ENCODE measurements around the gene FETUB. TPM values are rescaled to one million over a fixed set of nuclear protein-coding genes. Genes with fewer than 3 reads are reported as not detected.

FETUB gene
- polyA plus RNA-seq, 2 of the 4 experiments (the other 2 are of a cell fraction): 0.06 to 0.10 TPM

DNA sequence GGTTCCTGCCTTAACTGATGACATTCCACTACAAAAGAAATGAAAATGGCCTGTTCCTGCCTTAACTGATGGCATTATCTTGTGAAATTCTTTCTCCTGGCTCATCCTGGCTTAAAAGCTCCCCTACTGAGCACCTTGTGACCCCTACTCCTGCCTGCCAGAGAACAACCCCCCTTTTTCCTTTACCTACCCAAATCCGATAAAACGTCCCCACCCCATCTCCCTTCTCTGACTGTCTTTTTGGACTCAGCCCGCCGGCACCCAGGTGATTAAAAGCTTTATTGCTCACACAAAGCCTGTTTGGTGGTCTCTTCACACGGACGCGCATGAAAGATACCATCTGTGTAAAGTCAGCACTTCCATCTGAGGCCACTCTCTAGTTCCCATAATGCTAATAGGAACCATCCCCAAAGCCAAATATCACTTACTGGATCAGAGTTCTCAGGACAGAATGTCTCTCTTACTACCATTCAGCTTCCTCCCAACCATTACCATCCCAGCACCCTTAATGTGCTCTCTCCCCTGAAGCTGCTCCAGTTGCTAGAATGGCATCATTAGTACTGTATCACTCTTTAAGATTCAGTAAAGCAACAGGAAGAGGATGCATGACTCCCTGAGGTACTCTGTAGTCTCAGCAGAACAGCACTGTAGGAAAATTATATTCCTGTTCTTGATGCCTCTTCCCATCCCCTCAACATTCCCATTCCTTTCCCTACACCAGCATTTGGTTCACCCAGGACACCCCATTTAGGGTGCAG lies 23.3 kb downstream of the FETUB start:
- TF ChIP-seq KDM5A (IDR thresholded peaks at IDR 0.05): no peak
- TF ChIP-seq, protein P1, sequence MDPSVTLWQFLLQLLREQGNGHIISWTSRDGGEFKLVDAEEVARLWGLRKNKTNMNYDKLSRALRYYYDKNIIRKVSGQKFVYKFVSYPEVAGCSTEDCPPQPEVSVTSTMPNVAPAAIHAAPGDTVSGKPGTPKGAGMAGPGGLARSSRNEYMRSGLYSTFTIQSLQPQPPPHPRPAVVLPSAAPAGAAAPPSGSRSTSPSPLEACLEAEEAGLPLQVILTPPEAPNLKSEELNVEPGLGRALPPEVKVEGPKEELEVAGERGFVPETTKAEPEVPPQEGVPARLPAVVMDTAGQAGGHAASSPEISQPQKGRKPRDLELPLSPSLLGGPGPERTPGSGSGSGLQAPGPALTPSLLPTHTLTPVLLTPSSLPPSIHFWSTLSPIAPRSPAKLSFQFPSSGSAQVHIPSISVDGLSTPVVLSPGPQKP (IDR thresholded peaks at IDR 0.05; ENCODE audit: low read depth, low read length): no peak
- no peak for TF ChIP-seq JUNB (IDR thresholded peaks at IDR 0.05)
- TF ChIP-seq HMGXB4 (CRISPR knock-in tag; IDR thresholded peaks at IDR 0.05; ENCODE audit: borderline replicate concordance): no peak
- TF ChIP-seq RAD21 (conservative IDR thresholded peaks at IDR 0.05 in 1 of 2, IDR thresholded peaks at IDR 0.05 in 1 of 2): no peak
- no peak for TF ChIP-seq SMC3 (IDR thresholded peaks at IDR 0.05)
- no peak for TF ChIP-seq E2F6 (IDR thresholded peaks at IDR 0.05; ENCODE audit: borderline replicate concordance, low read depth)
- TF ChIP-seq ESRRA (IDR thresholded peaks at IDR 0.05; ENCODE audit: borderline replicate concordance, low read length): no peak
- TF ChIP-seq, protein P2, sequence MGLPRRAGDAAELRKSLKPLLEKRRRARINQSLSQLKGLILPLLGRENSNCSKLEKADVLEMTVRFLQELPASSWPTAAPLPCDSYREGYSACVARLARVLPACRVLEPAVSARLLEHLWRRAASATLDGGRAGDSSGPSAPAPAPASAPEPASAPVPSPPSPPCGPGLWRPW (IDR thresholded peaks at IDR 0.05): no peak
- TF ChIP-seq HOXB13 (CRISPR knock-in tag; IDR thresholded peaks at IDR 0.05; ENCODE audit: low read depth): no peak
- TF ChIP-seq, protein P3, sequence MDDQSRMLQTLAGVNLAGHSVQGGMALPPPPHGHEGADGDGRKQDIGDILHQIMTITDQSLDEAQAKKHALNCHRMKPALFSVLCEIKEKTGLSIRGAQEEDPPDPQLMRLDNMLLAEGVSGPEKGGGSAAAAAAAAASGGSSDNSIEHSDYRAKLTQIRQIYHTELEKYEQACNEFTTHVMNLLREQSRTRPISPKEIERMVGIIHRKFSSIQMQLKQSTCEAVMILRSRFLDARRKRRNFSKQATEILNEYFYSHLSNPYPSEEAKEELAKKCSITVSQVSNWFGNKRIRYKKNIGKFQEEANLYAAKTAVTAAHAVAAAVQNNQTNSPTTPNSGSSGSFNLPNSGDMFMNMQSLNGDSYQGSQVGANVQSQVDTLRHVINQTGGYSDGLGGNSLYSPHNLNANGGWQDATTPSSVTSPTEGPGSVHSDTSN (IDR thresholded peaks at IDR 0.05): no peak
- no peak for TF ChIP-seq RNF2 (IDR thresholded peaks at IDR 0.05; ENCODE audit: borderline replicate concordance, low read depth)
- TF ChIP-seq USF2 (IDR thresholded peaks at IDR 0.05): no peak
- TF ChIP-seq ZNF302 (CRISPR knock-in tag; IDR thresholded peaks at IDR 0.05): no peak
- TF ChIP-seq MAFK (IDR thresholded peaks at IDR 0.05; ENCODE audit: partially characterized antibody): no peak
- no peak for TF ChIP-seq HOXA7 (CRISPR knock-in tag; IDR thresholded peaks at IDR 0.05)
- TF ChIP-seq HOXB5 (CRISPR knock-in tag; IDR thresholded peaks at IDR 0.05): no peak
- no peak for TF ChIP-seq NR3C1 (IDR thresholded peaks at IDR 0.05)
- no peak for TF ChIP-seq CBX8 (IDR thresholded peaks at IDR 0.05)
- CTCF ChIA-PET: interaction anchor here (0.6 to 0.8 kb wide), 2 partner anchors 15 to 46 kb away, joined by 3 to 4 read pairs; no protein-coding TSS in a partner anchor
- H3K4me1 ChIP-seq: no peaks in the 10 kb centered on the region
- POLR2A ChIA-PET: no interaction called here
- 94% methylated on average over 7 of the region's 7 CpGs for WGBS (ENCODE audit: missing lambda C conversion rate)
- H3K27ac ChIP-seq: no peak overlapping the region
- FAIRE-seq (no peak), DNase-seq (ENCODE audit: low read depth in 1 of 2, low spot score in 1 of 2) (no peak), ATAC-seq (no peak)
- no peak overlapping the region for H3K4me2 ChIP-seq
- no peaks in the 10 kb centered on the region for H3K9me3 ChIP-seq
- no peak overlapping the region for H3K4me3 ChIP-seq

GRCh38 chr3:186664119-186664495 lies 23.9 kb downstream of the FETUB start:
- TF ChIP-seq FOSL2 (IDR thresholded peaks at IDR 0.05) (no peak), FOSL2 (CRISPR knock-in tag; IDR thresholded peaks at IDR 0.05) (no peak), HOXB5 (CRISPR knock-in tag; IDR thresholded peaks at IDR 0.05) (no peak), NPAS2 (CRISPR knock-in tag; IDR thresholded peaks at IDR 0.05; ENCODE audit: borderline replicate concordance) (no peak)
- Histone ChIP-seq H3K27ac (no peak overlapping the region), H3K4me2 (no peak overlapping the region), H3K9me3 (no peaks in the 10 kb centered on the region), H3K4me1 (no peaks in the 10 kb centered on the region; the same call in 2 of the 3 replicates), H3K4me3 (no peak overlapping the region)
- FAIRE-seq (no peak), ATAC-seq (no peak), DNase-seq (ENCODE audit: low read depth in 1 of 2, low spot score in 1 of 2) (no peak)
- ChIA-PET CTCF (no interaction called here), POLR2A (no interaction called here)
